Stimulated activated CD8-positive, alpha-beta memory T cell treated with anti-CD3 and anti-CD28 coated beads, Interleukin-2, amount 100 ng/mL, for 1 hour (primary cell): ENCODE results near the gene MMS19.

Experiments
- DNase-seq, 2 donors: peaks; one replicate each; pipeline ENCODE4 v3.0.0-alpha.2; 2020; ENCODE audit warnings: low read depth in 2 of 2

The MMS19 gene, protein sequence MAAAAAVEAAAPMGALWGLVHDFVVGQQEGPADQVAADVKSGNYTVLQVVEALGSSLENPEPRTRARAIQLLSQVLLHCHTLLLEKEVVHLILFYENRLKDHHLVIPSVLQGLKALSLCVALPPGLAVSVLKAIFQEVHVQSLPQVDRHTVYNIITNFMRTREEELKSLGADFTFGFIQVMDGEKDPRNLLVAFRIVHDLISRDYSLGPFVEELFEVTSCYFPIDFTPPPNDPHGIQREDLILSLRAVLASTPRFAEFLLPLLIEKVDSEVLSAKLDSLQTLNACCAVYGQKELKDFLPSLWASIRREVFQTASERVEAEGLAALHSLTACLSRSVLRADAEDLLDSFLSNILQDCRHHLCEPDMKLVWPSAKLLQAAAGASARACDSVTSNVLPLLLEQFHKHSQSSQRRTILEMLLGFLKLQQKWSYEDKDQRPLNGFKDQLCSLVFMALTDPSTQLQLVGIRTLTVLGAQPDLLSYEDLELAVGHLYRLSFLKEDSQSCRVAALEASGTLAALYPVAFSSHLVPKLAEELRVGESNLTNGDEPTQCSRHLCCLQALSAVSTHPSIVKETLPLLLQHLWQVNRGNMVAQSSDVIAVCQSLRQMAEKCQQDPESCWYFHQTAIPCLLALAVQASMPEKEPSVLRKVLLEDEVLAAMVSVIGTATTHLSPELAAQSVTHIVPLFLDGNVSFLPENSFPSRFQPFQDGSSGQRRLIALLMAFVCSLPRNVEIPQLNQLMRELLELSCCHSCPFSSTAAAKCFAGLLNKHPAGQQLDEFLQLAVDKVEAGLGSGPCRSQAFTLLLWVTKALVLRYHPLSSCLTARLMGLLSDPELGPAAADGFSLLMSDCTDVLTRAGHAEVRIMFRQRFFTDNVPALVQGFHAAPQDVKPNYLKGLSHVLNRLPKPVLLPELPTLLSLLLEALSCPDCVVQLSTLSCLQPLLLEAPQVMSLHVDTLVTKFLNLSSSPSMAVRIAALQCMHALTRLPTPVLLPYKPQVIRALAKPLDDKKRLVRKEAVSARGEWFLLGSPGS

DNA sequence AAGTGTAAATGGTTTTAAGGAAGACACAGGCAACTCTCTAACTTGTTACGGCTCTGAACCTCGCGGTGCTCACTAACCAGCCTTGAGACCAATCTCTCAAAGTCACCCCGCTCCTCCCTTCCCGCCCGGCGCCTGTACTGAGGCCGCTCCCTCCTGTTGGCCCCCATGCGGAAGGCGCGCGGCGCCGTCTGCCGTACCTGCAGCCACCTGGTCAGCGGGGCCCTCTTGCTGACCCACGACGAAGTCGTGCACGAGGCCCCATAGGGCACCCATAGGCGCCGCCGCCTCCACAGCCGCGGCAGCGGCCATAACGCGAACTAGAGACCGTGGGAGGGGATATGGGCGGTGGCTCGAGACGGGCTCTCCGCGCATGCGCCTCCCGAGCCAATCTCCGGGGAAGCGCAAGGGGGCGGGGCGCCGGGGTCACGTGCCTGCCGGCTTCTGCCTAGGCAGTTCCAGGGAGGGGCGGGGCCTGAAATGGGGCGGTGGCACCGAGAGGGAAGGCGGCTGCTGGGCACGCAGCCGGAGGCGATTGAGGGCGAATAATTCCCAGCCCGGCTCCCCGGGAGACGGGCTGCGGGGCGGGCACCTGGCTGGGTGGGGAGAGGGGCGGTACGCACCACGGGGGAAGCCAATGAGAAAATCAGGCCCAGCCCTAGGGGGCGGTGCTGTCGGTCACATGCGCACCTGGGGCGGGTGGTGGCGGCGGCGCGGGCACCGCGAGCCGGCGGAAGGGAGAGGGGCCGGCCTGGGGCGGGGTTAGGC lies at the start of gene MMS19:
MMS19 (minus strand) TSS at position 347 of the 765 bp plus-strand sequence; CDS start at position 309, 38 bp downstream.
- DNase-seq, result peak; percentile 98 to 99

DNA sequence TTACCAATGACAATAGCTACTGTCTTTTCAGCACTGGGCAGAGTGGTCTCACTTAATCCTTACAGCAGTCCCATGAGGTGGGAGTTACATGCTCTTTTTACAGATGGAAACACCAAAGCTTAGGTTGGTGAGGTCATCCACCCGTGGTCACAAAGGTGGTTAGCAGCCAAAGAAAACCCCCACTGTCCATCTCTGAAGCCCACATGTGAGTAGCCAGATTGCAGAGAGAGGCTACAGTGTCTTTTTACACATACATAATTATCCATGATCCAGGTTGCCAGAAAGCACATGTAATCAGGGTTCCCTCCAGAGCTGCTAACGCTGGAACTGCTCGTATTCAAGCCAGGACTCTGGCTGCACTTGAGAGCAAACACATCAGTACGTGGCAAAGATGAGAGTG lies 49.7 kb upstream of the MMS19 start:
- DNase-seq, result no peak

DNA sequence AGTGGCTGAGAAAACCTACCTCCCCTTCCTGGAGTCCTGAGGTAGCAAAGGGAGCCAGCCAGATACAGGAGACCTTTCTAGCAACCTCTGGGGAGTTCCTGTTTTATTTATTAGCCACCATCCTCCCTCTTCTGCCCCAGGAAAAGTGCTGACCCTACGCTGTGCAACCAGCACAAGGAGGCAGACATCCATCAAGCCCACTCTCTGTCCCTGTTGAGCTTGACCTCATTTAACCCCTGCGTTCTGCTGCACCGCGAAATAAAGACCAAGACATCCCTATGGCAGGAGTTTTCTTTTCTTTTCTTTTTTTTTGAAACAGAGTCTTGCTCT lies 49.0 kb upstream of the MMS19 start:
- DNase-seq, result no peak

DNA sequence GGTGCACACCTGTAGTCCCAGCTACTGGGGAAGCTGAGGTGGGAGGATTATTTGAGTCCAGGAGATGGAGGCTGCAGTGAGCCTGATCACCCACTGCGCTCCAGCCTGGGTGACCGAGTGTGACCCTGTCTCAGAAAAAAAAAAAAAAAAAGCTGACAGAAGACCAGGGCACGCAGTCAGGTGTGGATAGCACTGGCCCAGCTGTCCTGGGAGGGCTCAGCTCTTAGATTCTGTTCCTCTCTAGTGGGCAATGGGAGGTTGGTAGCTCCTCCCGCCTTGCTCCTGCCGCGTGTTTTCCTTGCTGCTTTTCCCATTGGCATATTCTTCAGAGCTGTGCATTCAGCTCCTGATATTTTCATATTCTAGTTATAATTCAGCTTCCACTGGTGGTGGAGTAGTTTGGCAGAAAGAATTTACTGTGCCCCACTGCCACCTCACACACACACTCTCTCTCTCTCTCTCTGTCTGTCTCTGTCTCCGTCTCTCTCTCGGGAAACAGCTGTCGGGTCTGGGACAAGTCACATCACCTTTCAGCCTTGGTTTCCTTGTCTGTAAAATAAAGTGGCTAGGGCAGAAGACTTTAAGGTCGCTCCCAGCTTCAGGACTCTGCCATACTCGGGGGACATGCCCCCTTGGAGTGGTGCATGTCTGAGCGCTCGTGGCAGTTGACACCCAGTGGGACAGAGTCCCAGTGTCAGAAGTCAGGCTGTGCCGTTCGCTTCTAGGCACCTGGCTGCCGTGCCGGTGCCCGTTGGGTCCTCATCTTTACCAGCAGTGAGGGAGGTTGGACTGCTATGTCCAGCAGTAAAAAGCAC lies 48.4 kb upstream of the MMS19 start:
- no peak for DNase-seq

DNA sequence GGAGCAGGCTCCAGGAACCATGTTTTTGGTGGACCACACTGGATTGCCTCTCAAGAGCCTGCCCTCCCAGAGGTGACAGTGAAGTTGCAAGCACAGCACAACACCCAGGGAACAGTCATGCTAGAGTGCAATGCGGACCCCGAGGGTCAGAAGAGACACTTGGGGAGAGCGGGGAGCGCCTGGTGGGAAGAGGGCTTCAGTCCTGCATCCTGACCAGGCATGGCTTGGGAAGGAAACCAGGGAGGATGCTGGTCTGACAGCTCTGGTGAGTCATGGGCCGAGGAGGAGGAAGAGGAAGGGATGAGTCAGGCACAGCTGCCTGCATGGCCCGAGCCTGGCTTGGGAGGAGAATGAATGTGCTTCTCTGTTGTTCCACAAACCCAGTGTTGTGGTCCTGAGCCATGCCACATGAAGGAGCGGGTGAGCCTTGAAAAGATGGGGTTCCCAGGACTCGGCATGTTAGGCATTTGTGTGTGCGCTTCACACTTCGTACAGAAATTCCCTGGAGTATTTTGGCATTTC lies 44.9 kb upstream of the MMS19 start:
- peak in 1 of 2 donors; percentile 1 for DNase-seq

DNA sequence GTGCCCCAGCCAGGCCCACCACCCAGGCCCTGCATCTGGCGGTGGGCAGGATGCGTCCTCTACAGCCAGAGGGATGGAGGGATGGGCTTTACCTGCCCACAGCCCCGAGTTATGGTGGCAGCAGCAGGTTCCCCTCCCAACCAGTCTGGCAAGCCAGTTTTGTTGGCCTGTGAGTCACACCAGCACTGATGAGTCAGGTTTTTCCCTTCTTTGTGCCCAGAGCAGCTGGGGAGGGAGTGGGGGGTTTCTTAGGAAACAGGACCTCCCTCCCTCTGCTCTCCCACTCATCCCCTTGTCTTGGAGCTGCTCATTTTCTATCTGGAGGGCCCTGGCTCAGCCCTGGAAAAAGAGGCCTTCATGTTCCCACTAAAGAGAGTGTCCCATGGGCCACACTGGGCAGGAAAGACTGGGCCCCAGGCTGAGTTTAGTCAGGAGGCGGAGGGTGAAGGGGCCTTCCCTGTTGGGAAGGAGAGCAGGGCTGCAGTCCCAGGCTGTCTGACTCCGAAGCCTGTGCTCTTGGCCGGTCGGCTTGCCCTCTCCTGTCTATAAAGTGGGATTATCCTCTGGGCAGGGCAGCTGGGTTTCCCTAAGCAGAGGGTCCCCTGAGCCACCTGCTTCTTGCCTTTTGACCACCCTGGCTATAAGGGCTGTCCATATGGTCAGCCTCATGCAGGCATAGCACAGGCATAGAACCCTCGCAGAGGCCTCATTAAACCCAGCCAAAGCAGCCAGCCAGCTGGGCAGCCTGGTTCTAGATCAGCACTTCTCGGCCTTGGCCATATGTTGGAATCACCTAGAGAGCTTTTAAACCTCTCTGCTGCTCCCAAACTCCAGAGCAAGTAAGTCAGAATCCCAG lies 44.2 kb upstream of the MMS19 start:
- DNase-seq, result no peak

DNA sequence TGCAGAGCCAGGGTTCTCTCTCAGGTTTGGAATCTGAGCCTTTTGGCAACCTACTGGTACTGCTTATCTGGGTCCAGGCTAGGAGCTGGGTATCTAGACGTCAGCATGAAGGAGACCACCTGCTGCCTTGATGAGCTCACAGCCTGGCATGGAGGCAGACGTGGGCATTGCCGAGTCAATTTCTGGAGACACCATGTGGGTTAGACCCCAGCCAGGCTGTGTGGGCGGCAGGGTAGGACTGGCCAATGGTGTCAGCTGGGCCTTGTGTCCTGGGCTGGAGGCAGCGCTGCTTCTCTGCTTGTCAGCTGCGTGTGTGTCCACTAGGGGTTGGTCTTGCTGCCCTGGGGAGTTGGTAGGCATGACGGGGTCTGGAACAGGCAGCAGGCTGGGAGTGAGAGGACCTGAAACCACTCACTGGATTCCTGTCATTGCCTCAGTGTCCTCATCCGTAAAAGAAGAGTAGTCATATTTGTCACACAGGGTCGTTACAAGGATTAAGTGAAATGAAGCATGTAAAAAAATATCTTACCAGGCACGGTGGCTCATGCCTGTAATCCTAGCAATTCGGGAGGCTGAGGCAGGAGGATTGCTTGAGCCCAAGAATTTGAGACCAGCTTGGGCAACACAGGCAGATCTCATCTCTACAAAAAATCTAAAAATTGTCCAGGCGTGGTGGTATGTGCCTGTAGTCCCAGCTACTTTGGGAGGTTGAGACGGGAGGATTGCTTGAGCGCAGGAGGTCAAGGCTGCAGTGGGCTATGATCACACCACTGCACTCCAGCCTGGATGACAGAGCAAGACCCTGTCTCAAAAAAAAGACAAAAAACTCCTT lies 42.7 kb upstream of the MMS19 start:
- no peak for DNase-seq

DNA sequence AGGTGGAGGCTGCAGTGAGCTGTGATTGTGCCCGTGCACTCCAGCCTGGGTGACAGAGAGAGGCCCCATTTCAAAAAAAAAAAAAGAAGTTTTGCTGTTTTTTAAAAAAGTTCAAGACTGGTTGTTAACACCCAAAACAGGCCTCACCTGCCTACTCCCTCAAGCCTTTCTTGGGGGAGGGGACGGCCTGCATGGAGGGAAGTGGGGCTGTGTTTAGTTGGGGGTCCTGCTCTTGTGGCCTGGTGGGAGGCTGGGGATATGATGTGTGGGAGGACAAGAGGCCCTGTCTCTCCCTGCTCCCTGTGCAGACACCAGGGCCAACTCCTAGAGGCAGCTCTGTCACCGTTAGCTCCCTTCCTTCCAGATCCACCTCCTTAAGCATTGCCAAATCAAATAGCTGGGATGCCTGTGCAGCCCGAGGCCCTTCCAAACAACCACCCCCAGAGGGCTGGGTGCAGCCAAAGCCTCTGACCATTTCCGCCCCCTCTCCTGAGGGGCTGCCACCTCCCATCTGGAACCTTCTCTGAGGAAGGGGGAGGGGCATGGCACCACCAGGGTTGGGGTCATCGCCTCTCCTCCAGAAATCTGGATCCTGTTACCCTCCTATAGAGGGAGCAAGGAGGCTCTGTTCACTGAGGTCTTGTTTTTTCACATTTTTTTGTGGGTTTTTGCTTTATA lies 41.4 kb upstream of the MMS19 start:
- no peak for DNase-seq

DNA sequence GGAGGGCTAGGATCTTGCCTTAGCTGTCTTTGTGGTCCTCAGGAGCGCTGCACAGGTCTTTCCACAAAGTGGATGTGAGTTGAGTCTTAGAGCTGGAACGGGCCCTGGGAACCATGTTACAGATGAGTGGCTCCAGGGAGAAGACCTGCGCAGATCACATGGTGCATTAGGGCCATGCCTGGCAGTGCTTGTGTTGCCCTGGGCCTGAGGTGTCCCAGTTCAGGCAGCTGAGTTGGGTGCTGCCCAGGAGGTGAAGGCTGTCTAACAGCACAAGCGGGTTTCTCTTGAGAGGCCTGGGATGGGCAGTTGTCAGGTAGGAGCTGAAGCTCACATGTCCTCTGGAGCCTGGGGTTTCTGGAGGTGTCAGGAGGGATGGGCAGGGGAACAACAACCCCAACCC lies 40.6 kb upstream of the MMS19 start:
- no peak for DNase-seq

DNA sequence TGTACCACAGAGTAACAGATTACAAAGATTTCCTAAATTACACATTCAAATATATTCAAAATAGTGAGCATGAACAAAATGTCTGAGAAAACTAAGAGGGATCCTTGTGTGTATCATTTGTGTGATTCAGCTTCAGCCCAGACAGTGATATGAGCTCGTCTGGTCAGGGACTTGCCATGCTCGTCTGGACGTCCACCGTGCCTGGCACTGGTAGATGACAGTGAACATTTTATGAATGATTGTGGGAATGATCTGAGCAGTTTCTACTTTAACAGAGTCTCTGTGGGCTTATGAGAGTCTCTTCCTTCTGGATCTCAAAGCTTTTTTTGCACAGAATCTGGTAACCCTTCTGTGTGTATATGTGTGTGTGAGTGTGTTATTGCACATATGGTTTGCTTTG lies 40.2 kb upstream of the MMS19 start:
- DNase-seq, result no peak

DNA sequence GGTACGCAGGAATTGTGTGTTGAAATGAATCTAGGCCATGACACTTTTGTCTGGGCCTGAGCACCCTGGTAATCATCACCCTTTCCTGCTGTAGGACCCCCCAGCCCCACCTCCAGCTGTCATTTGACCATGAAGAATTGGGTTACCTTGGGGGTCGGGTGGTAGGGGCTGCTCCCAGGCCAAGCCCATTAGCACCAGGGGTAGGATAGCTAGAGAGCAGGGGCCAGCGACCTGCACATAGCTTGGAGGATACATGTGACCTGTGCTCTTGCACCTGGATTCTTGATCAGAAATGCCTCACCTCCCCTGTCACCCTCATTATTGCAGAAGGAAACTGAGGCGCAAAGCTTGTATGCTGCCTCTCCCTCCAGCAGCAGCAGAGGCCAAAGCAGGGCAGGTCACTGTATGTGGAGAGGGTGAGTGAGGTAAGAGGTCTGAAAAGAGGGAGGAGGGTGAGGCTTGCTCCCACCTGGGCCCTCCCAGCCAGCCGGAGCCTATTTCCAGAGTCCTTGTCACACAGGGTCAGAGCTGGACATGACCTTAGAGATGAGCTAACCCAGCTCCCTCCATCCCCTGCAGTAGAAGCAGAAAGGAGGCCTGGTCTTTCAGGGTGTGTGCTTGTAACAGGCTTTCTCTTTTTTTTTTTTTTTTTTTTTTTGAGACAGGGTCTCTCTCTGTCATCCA lies 39.1 kb upstream of the MMS19 start:
- DNase-seq, result no peak

DNA sequence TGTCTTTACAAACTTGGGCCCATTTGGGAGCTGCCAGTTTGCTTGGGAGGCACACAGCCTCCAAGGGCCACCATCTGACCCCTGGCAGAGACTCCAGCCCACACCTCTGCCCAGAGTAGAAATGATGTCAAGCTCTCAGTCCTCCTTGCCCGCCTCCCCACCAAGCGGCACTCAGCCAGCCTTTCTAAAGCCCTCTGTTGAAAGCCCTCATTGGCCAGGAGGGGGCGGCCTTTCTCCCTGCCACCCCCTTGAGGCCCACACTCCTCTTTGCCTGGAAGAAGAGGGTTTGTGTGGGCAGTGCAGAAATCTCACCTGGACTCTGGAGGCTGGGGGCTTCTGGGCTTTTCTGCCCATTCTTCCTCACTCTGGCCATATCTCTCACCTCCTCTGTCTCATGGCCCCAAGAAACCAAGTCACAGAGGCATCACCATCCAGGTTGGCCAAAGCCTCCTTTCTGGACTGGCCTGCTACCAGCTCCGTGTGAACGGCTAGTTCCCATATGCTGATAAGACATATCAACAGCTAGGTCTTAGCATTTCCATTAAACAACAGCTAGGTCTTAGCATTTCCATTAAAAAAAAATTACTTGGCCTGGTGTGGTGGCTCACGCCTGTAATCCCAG lies 36.6 kb upstream of the MMS19 start:
- DNase-seq, result no peak

DNA sequence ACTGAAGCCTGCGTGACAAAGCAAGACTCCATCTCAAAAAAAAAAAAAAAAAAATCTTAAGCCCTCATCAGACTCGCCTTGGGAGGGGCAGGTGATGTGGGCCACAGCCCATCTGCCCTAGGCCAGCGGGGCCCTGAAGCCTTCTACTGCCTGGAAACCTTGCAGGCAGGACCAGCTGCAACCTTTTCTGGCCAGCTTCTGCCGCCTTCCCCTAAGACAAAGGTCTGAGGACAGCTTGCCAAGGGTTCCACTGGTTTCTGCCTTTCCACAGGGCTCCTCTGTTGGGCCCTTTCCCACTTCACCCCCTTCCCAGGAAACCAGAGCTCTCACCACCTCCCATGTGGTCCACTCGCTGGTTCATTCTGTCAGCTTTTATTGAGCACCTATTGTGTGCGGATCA lies 35.7 kb upstream of the MMS19 start:
- no peak for DNase-seq

DNA sequence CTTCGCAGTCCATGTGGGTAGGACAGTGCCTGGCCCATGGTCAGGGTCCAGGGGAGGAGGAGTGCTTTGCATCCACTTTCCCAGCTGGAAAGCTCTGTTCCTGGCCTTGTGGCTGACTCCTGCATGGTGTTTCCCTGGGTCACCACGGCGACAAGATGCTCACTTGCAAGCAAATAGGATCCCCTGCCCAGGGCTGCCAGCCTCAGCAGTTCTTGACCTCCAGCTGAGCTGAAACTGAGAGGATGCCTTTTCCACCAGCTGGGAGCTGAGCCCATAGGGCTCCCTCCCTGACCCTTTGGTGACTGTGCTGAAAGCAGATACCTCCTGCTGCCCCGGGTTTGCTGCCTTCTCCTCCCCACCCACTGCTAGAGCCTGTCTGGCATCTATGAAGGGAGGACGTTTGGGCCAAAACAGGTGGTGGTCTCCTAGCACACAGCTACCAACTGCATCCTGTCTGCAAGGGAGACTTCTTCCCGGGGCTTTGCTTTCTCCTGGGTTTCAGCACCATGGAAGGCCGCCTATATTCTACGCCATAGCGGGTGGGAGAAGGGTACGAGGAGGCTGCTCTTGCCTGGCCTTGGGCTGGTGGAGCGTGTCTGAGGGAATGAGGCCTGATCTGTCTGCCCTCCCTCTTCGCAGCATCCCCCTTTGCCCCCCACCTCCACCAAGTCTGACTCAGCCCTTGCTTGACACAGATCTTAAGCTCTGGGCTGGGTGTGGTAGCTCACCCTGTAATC lies 34.9 kb upstream of the MMS19 start:
- DNase-seq, result no peak

DNA sequence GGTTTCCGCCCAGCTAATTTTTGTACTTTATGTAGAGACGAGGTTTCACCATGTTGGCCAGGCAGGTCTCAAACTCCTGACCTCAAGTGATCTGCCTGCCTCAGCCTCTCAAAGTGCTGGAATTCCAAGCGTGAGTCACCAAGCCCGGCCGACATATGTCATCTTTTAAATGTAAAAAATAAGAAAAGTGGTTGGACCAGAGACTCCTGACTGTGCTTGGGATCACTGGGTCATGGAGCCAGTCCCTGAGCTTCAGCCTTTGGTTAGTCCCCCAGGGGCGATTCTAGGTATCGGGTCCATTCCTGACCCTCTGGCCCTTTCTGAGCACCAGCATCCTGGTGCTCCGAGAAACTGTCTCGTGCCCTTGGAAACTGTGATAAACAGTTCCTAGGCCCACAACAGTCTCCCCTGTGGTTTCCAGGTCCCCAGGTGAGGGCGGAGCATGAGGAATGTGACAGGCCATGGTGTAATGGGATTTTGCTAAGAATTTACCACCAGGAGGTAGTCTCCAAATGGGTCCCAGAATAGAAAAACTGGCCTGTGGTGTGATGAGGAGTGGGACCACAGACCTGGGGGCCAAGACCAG lies 33.3 kb upstream of the MMS19 start:
- DNase-seq, result no peak
